ENCODE data around the gene PHACTR4.
"Not testable (repeated sequence)": the region's sequence is repeated elsewhere in the genome, so short reads cannot be mapped to it uniquely, and the experiment has no call there.

Gene PHACTR4

GRCh38 chr1:28437924-28438699, 68.6 kb downstream of the PHACTR4 start:
- DNase-seq = no peak

DNA sequence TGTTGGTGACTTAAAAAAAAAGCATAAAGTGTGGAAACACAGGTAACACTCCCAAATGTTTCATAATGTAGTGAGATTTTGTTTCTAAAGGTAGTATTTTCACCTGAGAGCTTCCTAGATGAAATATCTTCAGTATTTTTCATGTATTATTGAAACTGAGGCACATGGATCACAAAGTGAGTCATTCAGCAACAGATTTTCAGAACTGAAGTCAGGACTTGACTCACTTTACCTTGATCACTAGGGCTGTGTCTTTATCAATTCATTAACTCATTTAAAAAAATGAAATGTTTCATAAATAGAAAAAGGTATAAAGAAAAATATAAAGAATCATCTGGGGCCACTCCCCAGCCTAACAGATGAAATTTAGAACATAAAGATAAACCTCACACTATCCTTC, 69.8 kb downstream of the PHACTR4 start:
- DNase-seq = no peak

GRCh38 chr1:28441674-28442073, 72.1 kb downstream of the PHACTR4 start:
- no peak for DNase-seq

DNA sequence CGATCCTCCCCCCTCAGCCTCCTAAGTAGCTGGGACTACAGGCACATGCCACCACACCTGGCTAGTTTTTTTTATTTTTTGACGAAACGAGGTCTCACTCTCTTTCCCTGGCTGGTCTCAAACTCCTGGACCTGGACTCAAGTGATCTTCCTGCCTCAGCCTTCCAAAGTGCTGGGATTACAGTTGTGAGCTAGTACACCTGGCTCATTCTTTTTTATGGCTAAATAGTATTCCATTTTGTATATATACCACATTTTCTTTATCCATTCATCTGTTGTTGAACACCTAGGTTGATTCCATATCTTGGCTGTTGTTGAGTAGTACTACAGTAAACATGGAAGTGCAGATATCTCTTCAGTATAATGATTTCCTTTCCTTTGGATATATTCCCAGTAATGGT, 74.0 kb downstream of the PHACTR4 start:
- DNase-seq = no peak

GRCh38 chr1:28447679-28448078, 78.1 kb downstream of the PHACTR4 start:
- no peak for DNase-seq

- DNase-seq = not testable (repeated sequence)
These were observed 78.6 kb downstream of the PHACTR4 start for GRCh38 chr1:28448094-28448611.

- no peak for DNase-seq
These were observed 80.4 kb downstream of the PHACTR4 start for GRCh38 chr1:28449904-28450303.

DNA sequence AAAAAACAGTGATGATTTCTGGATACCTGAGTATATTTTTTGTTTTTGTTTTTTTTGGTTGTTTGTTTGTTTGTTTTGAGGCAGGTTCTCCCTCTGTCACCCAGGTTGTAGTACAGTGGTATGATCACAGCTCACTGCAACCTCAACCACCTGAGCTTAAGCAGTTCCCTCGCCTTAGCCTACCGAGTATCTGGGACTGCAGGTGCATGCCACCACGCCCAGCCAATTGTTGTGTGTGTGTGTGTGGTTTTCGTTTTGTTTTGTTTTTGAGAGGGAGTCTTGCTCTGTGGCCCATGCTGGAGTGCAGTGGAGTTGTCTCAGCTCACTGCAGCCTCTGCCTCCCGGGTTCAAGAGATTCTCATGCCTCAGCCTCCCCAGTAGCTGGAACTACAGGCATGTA, 81.0 kb downstream of the PHACTR4 start:
- DNase-seq = no peak

- DNase-seq = no peak
These were observed 81.5 kb downstream of the PHACTR4 start for GRCh38 chr1:28451011-28451410.

- no peak for DNase-seq
These were observed 86.5 kb downstream of the PHACTR4 start for GRCh38 chr1:28456078-28456477.

- no peak for DNase-seq
These were observed 88.1 kb downstream of the PHACTR4 start for GRCh38 chr1:28457678-28458077.

- DNase-seq = no peak
These were observed 89.0 kb downstream of the PHACTR4 start for GRCh38 chr1:28458237-28459228.

DNA sequence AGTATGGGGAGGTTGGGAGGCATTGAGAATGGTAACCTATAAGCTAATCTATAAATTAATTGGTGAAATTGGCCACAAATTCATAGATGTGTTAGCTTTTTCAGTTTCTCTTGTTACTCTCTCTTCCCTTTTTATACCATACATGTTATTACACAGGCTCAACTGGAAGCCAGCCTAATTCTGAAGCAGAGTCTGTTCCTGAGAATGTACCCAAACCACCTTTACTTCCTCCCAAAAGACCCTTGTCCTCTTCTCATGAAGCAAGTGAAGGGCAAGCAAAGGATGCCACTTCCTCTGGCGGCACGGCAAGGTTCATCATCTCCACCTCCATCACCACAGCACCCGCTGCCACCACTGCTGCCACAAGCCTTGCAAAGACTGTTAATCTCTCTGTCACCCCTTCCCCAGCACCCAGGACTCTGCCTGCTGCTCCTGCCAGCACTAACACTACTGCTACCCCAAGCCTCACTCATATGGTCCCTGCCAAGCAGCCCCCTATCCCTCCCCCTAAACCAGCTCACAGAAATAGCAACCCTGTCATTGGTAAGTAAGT, 96.8 kb downstream of the PHACTR4 start:
- no peak for DNase-seq

DNA sequence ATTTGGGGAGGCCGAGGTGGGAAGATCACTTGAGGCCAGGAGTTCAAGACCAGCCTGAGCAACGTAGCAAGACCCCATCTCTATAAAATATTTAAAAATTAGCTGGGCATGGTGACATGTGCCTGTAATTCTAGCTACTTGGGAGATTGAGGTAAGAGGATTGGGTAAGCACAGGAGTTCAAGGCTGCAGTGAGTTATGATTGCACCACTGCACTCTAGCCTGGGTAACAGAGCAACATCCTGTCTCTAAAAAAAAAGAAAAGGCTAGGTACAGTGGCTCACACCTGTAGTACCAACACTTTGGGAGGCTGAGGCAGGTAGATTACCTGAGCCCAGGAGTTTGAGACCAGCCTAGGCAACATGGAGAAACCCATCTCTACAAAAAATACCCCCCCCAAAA, 100.6 kb downstream of the PHACTR4 start:
- DNase-seq = no peak

DNA sequence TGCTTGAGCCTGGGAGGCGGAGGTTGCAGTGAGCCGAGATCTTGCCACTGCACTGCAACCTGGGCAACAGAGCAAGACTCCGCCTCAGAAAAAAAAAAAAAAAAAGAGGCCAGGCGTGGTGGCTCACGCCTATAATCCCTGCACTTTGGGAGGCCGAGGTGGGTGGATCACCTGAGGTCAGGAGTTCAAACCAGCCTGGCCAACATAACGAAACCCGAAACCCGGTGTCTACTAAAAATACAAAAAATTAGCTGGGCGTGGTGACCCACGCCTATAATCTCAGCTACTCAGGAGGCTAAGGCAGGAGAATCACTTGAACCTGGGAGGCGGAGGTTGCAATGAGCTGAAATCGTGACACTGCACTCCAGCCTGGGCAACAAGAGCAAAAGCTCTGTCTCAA, 110.0 kb downstream of the PHACTR4 start:
- not testable (repeated sequence) for DNase-seq

GRCh38 chr1:28480308-28480707, 110.8 kb downstream of the PHACTR4 start:
- DNase-seq = no peak

DNA sequence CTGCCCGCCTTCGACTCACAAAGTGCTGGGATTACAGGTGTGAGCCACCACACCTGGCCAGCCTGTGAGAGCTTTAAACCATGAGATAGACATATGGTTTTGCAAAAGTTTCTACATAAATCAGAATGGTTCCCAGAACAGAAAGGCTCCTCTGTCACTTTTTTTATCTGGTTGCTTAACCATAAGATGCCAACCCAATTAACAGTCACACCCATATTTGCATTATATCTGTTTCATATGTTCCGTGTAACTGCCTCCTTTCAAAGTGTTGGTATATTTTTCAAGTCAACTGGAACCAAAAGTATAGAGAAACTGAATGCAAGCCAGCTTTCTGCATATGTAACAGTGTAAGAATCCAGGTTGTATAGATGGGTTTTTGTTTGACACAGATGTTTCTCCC, 112.6 kb downstream of the PHACTR4 start:
- no peak for DNase-seq

GRCh38 chr1:28482702-28483101, 113.2 kb downstream of the PHACTR4 start:
- no peak for DNase-seq

GRCh38 chr1:28494737-28495136, 125.2 kb downstream of the PHACTR4 start:
- DNase-seq = no peak

DNA sequence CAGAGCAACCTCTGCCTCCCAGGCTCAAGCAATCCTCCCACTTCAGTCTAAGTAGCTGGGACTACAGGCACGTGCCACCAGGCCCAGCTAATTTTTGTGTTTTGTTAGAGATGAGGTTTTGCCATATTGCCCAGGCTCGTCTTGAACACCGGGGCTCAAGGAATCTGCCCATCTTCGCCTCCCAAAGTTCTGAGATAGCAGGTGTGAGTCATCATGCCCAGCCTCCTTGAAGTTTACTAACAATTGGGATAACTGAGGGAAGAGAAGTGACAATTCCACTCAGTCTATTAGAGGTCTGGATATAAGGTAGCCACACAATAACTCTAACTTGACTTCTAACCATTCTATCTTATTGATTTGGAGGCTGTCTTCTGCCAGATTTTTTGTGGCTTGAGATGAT, 130.0 kb downstream of the PHACTR4 start:
- DNase-seq = no peak

DNA sequence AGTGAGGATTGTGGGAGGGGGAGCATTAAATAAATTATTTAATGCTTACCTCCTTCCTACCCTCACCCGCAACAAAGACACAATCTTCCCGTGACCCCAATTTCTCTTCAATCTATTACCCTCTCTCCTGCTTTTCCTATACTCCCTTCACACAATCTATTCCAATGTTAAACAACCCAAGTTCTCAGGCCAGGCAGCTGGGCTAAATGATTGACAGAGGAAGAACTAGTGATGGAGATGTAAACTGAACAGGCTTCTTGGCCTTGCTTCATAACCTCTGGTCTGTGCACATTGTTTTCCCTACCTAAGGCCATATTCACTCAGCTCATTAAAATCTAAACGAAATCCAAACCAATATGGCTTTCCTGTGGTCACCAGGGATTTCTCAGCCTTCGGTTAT, 132.4 kb downstream of the PHACTR4 start:
- no peak for DNase-seq

DNA sequence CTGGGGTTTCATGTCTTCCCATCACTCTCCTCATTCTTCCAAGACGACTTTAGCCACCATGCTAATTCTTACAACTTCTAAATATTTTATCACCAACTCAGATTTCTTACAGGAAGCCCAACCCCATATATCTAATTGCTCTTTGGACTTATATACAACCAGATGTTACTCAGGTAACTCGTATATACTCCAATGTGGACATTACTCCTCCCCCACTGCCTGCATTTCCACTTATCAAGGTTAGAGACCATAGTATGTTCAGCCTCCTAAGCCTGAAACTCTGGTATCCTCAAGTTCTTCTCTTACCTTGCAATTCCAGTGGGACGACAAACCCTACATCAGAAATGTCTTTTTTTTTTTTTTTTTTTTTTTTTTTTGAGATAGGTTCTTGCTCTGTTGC, 133.6 kb downstream of the PHACTR4 start:
- DNase-seq = no peak

DNA sequence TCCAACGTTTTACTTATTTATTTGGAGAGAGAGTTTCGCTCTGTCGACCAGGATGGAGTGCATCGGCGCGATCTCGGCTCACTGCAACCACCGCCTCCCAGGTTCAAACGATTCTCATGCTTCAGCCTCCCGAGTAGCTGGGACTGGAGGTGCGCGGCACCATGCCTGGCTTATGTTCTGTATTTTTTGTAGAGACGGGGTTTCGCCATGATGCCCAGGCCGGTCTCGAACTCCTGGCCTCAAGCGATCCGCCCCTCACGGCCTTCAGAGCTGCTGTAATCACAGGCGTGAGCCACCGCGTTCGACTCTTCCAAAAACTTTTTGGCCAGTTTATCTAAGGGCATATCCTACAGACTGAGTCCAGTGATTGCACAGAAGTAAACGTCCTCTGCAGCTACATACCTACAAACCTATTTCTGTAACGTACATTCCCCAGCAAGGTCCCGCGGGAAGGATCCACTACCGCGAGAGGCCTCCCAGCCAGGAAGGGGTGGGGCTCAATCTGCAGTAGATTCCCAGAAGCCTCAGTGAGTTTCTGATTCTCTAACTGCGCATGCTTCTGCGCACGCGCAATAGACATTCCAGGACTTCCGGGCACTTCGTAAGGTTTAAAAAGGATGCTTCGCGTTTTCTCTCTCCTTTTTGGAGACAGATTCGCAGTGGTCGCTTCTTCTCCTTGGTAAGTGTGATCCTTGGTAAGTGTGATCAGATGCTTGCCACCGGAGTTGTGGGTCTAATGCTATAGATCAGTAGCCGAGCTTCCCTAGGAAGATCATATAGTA, 136.1 kb downstream of the PHACTR4 start, which contains the start of gene RCC1:
TSS of gene RCC1 (plus strand) at position 638 of the 782 bp plus-strand sequence. CDS start 23,824 bp downstream, outside the sequence.
- DNase-seq = peak; percentile 90

Measured in SIG-M5 (cell line).